HCEC 1CT (cell line): ENCODE measurements around the gene BOD1L1.

Experiments used
- DNase-seq: peaks from one replicate; pipeline ENCODE4 v3.0.0-alpha.2; 2017

BOD1L1 gene

DNA sequence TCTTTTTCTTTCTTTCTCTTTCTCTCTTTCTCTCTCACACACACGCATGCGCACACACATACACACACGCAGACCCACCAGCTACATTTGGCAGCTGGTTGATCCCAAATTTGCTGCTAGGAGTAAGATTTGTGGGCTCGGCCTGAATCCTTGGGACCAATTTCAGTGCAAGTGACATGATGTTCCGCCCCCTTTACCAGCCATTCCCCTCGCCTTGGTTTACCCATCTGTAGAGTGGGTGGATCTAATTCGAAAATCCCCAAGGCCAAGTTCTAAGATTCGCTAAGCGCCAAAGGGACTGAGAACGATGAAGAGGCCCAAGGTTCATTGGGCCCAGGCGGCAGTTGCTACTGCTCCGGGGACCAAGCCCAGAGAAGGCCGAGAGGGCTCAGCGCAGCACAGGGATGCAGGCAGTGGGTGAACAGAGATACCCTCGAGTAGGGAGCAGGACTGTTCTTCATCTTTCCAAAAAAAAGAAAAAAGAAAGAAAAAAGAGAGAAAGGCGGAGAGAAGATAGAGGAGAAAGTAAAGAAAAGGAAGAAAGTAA, 89.0 kb downstream of the BOD1L1 start:
- DNase-seq = no peak

DNA sequence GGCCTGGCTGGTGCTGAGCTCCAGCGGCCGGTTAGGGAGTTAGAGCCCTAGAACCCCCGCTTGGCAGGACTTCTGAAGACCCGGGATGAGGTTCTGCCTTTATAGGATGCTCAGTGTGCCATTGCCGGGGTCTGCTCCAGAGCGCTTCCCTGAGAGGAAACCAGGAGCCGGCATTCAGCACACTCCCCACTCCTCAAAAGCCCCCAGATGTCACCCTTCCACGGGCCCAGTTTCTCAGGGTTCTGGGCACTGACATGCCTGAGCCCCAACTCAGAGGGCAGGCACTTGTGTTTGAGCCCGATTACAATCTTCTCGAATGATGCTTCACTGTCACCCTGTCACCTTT, 89.7 kb downstream of the BOD1L1 start:
- no peak for DNase-seq

- DNase-seq = no peak
These were observed 90.3 kb downstream of the BOD1L1 start for GRCh38 chr4:13537011-13537831.

- DNase-seq = no peak
These were observed 90.9 kb downstream of the BOD1L1 start for GRCh38 chr4:13536607-13537006.

DNA sequence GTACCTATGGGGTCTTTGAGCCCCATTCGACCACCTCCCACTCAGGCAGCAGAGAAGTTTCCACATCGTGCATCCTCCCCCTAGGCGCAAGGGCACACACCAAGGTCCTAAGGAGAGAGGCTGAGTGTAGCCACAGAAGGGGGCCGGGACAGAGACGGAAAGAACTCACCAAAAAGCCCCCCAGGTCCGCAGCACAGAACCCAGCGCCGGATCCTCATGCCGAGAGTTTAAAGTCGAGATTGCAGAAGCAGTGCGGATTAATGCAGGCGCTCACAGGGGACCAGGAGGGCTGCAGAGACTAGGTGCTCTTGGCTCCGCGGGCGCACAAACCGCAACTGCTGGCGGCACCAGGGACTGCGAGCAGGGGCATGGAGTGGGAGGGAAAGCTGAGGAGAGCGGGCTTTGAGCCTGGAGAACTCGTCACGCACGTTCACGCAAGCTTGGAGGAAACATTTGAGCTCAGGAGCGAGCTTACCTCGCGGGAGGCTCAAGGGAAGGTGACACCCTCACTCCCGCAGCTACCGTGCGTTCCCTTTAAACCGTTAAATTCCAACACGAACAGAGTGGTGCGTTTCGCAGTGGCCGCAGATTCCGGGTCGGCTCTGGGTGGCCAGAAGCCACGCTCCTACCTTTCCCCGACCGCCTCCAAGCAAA, 91.7 kb downstream of the BOD1L1 start:
- DNase-seq = no peak

- DNase-seq = no peak
These were observed 92.4 kb downstream of the BOD1L1 start for GRCh38 chr4:13535118-13535517.

DNA sequence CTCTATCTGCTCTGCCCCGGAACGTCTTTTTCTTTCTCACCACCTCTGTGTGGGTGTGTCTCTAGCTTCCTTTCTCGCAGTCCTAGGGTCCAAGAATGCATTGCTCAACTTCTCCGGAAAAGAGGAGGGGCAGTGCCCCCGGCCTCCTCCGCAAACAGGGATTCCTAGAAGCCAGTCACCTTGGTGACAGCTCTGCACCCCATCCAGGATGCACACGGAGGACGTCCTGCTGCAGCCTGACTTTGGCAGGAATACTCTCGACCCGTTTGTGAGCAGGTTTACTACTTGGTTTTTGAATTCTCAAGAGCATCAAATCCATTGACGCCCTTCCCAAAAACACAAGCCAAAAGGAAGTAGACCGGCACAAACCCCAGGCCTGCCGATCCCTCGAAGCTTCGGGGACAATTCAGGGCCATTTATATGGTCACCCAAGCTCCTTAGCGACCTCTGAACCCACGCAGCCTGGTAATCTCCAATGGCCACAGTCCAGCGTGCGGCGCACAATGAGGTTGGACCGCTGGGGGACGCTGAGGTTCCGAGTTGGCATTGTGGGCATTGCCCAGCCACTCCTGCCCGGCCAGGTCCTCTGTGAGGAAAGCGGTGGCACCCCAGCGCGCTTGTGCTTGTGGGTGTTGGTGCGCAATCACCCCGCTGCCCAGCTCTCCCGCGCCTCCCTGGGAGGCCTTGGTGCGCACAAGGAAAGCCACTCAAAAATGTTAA, 93.0 kb downstream of the BOD1L1 start:
- no peak for DNase-seq

DNA sequence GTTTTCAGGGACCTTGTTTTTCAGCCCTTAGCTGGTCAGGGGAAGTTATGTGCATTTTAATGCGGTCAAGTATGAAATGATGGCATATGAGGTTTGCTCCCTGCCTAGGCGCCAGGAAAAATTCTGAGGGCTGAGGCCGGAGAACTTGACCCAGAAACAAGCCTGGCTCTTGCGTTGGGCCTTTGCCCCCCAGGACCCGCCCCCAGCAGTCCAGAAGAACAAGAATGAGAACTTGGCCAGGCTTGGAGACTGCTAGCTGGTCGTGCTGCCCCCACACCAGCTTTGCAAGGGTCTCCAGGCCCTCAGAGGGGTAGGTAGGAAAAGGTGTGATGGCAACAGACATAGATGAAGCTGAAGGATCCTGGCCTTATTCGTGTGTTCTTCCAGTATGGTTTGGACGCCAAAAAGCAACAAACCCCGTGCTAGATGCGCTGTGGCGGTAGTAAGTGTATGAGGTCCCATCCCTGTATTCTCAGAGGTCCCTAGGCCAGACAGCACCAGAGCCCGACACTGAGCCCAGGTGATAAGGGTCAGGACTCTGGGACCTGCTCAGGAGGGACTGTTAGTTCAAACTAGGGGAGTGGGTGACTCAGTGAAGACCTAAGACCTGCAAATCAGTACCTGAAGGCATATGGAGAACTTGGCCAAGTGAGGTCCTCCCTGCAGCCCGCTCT, 93.7 kb downstream of the BOD1L1 start:
- DNase-seq = no peak

GRCh38 chr4:13531625-13531998, 95.9 kb downstream of the BOD1L1 start:
- no peak for DNase-seq

DNA sequence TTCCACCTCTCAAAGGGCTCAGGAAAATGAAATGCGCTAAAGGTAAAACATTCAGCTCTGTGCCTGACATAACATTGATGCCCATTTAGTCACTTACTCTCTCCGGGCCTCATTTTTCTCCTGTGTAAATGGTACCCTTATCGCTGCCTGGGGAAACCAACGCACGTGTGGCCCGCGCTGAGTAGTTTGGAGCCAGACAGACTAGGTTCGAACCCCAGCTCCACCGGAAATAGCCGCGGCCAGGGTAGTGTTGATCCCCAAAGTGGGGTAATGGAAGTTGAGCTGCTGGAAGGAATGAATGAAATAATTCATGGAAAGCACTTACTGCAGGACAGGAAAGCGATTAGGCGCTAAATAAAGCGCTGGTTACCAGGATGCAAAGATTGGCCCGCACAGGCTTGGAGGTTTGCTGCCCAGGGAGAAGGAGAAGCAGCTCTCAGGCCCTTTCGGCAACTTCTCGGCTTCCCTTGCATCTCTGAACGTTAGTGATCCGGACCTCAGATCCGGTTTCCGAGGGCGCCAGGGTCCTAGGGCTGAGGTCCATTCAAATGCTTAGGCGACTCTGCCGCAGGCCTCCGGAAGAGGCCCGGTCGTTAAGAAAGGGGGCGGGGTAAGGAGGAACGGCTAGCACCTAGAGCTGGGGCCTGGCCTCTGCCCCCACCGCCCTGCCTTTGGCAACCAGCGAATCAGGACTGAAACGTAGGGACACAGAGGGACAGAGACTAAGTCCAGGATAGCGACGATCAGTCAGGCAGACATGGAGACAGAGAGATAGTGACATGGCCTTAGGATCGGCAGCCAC, 96.5 kb downstream of the BOD1L1 start:
- DNase-seq = no peak

GRCh38 chr4:13529128-13529919, 98.2 kb downstream of the BOD1L1 start:
- no peak for DNase-seq

DNA sequence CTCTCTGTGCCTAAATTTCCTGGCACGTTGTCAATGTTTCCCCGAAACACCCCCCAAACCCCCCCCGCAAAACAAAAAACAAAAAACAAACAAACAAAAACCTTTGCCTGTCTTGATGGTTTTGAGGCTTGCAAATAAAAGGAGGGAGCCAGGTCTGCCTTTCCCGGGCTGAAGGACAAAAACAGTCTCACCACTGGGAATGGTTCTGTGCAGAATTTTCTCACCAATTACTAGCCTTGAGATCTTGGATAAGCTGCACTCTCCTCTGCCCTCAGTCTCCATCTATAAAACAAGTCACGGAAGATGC, 98.8 kb downstream of the BOD1L1 start:
- DNase-seq = no peak

GRCh38 chr4:13527981-13528820, 99.3 kb downstream of the BOD1L1 start:
- DNase-seq = no peak

DNA sequence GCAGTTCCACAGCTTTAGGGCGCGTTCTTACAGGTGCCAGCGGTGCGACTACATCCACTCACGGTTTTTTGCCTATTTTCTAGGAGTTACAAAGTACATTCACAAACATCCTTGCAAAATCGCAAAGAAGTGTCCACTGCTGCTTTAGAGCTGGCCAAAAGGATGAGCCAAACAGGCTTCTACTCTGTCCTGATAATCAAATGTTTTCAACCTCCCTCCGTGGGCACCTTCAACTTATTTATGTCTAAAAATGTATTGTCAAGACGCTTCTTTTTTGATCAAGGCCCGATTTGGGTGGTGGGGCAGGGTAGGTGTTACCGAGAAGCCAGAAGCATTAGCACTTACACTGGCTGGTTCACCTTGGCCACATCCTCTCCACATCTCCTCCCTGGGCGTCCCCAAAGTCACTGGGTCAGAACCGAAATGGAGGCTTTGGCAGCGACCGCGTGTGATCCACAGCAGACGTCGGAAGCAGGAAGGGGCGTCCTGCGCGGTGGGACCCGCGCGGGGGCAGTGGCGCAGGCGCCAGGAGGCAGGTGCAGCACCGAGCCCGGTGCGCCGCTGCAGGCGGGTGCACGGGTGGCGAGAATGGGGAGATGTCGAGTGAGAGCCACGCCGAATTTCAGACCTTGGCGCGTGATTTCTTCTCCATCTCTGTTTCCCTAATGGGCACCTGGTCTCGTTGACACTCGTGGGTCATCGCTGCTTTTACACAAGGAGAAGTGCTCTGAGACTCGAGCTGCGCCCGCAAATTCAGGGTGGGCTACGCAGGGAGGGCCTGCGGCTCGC, 100.1 kb downstream of the BOD1L1 start:
- no peak for DNase-seq

- no peak for DNase-seq
These were observed 100.9 kb downstream of the BOD1L1 start for GRCh38 chr4:13526658-13527057.

- no peak for DNase-seq
These were observed 101.8 kb downstream of the BOD1L1 start for GRCh38 chr4:13525606-13526281.

- DNase-seq = no peak
These were observed 102.9 kb downstream of the BOD1L1 start for GRCh38 chr4:13524504-13525243.
